ENCODE measurements around the gene CNTNAP2.

GRCh38 chr7:148175512-148175911 is 2058.9 kb downstream of the CNTNAP2 start:
- TF ChIP-seq SMAD3 (CRISPR knock-in tag; conservative IDR thresholded peaks at IDR 0.05): no peak
- no peak for TF ChIP-seq FOS (IDR thresholded peaks at IDR 0.05; ENCODE audit: extremely low read depth, insufficient read length)
